NCI-H1417 (cell line): ENCODE data around the gene PNMA6F.

Source experiments
- DNase-seq, 3 experiments: peaks; one replicate each; lab custom pipeline; 2025; lab: John Stamatoyannopoulos, UW

The PNMA6F gene

DNA sequence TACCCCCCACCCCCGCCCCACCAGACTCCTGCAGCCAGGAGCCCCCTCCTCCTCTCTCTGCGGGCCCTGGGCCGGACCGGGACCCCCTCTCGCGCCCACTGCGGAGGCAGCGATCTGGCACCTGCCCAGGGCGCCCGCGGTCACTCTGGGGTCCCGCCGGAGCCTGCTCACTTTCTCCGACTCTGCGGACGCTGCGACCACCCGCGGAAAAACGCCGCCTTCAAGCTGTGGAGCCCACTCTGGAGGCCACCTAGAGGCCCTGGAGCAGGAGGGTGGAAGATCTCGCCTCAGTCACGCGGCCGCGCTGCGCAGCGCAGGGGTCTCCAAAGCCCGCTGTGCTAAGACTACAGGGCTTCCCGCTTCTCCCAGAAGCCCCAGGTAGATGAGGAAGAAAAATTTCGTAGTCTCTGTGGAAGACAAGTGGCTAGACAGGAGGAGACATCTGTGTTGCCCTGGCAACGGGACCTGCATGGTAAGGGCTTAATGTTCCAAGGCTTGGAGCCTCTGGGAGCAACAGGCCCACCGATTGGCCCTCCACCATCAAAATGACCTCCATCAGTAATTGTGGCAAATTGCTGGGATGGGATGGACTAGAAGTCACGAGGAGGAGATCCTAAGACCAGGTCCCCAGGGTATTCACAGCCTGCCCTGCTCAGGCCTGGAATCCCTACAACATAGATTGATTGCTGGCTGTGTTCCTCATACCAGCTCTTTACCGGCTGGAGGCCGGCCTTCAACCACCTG lies at the start of gene PNMA6F:
PNMA6F (minus strand) TSS at position 387 of the 744 bp plus-strand sequence. CDS start 1,093 bp downstream, outside the sequence.
- DNase-seq = no peak

DNA sequence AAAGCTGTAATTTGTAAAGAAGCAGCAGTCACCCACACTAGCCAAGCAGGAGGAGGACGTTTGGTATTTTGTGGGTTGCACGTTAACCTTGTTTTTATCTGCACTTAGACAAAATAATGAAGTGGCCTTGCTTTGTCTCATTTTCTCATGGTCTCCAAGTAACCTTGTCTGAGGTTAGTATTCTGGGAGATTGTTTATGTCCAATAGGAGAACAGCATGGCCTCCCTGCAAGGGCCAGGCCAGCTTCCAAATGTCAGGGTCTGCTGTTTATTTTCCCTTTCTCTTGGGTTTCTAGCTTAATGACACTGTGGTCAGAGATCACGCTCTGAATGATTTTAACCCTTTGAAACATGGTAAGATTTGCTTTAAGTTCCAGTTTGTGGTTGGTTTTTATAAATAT lies 49.7 kb upstream of the PNMA6F start:
- DNase-seq = no peak

- DNase-seq = no peak
Observed at GRCh38 chrX:153370293-153371055, 48.9 kb upstream of the PNMA6F start.

DNA sequence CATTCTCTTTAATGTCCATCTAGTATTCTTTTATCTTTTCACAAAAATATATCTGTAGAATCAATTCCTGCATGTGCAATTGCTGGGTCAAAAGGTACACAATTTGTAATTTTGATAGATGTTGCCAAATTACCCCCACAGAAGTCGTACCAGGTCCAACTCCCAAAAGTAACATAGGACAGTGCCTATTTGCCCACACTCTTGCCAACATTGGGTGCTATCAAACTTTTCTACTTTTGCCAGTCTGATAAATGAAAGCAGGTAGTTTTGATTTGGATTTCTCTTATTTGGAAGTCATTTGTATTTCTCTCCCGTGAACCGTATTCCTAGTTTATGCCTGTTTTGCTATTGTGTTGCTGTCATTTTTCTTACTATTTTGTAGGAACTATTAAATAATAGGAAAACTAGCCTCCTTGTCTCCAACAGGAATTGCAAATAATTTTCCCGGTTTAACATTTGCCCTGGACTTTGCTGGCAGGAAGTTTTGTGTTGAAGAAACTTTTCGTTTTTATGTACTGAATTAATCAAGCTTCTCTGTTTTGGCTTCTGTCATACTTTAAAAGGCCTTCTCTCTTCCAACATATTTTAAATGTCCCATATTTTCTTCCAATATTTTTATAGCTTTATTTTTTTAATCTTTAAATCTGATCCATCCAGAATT lies 45.4 kb upstream of the PNMA6F start:
- no peak for DNase-seq

DNA sequence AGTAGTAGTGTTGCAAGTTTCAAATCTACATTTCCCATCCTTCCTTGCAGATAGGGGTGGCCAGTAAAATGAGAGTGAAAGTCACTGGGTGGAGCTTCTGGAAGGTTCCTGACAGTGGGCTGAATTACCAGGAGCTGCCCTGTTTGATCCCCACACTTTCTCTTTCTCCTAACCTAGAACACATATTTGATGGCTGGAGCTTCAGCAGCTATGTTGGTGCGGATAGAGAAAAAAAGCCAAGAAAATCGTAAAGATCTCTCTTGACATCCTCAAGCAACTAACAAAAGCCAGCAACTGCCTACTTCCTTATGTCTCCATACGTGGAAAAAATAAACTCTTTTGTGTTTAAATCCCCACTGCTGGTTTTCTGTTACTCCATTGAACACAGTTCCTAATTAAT lies 44.6 kb upstream of the PNMA6F start:
- no peak for DNase-seq

GRCh38 chrX:153365670-153366069 lies 44.1 kb upstream of the PNMA6F start:
- no peak for DNase-seq

GRCh38 chrX:153361781-153362397 lies 40.3 kb upstream of the PNMA6F start:
- DNase-seq = no peak

GRCh38 chrX:153357877-153358276 lies 36.3 kb upstream of the PNMA6F start:
- no peak for DNase-seq

GRCh38 chrX:153353416-153353815 lies 31.8 kb upstream of the PNMA6F start:
- no peak for DNase-seq

- DNase-seq = no peak
Observed at GRCh38 chrX:153352858-153353257, 31.3 kb upstream of the PNMA6F start.

GRCh38 chrX:153351981-153352380 lies 30.4 kb upstream of the PNMA6F start:
- peak in 1 of 3 experiments; percentile 83 for DNase-seq

DNA sequence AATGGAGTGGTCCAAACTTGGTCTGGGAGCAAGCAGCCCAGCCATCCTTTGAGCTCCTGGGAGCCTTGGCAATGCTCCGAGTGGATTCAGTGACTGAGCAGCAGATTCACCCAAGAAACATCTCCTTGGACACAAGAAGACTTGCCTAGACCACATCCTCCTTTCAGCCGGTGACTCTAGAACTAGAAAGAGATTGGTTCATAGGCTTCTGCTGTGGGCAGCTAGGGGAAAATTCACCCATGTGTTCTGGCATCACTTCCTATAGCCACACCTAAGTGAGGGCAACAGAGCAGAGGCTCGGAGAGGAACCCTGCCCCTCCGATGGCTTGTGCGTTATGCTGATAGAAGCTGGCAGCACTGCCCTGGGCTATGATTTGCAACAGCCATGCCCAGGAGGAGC lies 28.4 kb upstream of the PNMA6F start:
- no peak for DNase-seq

GRCh38 chrX:153348421-153348820 lies 26.9 kb upstream of the PNMA6F start:
- no peak for DNase-seq

DNA sequence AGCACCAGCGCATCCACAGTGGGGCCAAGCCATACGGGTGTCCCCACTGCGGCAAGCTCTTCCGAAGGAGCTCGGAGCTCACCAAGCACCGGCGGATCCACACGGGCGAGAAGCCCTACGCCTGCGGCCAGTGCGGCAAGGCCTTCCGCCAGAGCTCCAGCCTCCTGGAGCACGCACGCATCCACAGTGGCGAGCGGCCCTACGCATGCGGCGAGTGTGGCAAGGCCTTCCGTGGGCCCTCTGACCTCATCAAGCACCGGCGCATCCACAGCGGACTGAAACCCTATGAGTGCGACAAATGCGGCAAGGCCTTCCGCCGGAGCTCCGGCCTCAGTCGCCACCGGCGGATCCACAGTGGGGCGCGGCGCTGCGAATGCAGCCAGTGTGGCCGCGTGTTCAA lies 26.0 kb upstream of the PNMA6F start:
- DNase-seq = no peak

GRCh38 chrX:153343674-153344073 lies 22.1 kb upstream of the PNMA6F start:
- no peak for DNase-seq

DNA sequence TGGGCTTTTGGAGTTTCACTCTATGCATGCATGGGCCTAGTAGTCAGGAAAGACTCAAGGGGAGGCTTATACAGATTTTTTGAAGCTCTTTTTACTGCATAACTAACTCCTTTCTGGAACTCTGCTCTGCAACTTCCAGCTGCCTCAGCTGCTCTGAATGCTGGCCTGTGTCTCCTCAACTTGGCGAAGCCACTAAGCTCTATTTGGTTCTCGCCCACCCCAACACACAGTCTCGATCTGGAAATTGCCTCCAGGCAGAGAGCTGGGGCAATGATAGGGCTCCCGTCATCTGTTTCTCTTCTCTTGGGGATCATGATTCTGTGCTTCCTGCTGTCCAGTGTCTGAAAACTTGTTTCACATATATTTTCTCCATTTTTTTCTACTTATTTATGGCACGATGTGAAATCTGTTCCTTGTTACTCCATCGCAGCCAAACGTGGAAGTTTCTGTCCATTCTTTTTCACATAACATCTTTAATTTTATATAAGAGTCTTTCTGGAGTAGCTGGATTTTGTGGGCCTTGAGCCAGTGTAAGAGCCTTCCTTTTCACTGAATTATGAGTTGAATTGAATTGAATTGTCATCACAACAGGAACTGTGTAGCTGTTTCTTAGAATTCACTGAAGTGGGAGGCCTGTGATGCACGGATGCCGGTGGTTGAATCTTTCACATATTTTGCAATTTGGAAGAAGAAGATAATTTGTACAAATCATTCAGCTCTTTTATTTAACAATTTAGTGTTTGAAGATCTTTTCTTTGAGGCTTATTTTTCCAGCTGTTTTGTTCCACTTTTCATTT lies 21.4 kb upstream of the PNMA6F start:
- DNase-seq = no peak

GRCh38 chrX:153340111-153340510 lies 18.5 kb upstream of the PNMA6F start:
- DNase-seq = no peak

GRCh38 chrX:153339662-153340061 lies 18.1 kb upstream of the PNMA6F start:
- no peak for DNase-seq

GRCh38 chrX:153338836-153339235 lies 17.3 kb upstream of the PNMA6F start:
- DNase-seq = no peak

DNA sequence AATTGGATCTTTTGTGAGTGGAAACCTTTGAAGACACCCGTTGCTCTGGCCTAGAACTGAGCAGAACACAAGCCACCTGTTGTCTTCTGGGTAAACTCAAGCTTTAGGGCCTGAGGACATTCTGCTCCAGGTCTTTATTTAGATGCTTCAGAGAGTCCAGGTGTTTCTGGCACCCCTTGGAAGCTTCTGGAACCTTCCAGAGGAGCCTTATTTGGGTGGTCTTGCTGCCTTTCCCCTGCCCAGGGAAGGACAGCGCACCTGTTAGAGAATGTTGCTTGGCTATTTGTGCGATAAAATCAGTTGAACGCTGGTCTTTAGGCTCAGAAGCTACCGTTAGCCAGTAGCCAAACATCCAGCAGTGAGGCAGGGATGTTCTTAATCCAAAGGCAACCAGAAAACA lies 15.4 kb upstream of the PNMA6F start:
- DNase-seq = no peak

DNA sequence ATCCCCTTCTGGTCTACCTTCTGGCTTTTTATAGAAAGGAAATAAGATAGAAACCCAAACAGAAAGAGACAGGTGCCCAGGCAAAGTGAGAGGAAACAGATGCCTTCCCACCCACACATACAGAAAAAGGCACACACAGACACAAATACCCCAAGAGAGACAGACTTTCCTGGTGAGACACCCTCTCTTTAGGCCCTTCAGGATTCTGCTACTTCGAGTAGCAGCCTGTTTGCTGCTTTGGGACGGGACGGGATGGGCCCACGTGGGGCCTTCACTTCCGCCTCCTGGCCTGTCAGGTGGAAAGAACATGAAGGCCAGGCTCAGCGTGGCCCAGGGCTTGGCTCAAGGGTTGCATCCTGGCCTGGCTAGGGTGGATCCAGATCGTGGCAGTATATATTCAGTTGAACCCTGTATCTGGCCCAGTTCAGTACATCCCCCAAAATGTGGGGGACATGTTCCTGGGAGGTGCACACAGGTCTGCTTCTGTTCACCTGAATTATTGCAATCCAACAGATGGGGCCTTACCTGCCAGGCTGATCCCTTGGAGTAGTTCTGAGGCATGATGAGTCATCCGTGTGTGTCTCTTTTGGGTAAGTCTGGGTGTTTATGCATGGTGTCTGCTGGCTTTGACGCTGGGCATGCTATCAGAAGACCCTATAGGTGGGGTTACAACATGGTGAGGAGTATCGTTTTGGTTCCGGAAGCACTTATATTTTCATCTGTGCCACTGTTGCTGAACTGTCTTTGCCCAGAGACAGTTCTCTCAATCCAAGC lies 14.7 kb upstream of the PNMA6F start:
- no peak for DNase-seq
